Measurements from ENCODE around the gene GARNL3.

The GARNL3 gene

DNA sequence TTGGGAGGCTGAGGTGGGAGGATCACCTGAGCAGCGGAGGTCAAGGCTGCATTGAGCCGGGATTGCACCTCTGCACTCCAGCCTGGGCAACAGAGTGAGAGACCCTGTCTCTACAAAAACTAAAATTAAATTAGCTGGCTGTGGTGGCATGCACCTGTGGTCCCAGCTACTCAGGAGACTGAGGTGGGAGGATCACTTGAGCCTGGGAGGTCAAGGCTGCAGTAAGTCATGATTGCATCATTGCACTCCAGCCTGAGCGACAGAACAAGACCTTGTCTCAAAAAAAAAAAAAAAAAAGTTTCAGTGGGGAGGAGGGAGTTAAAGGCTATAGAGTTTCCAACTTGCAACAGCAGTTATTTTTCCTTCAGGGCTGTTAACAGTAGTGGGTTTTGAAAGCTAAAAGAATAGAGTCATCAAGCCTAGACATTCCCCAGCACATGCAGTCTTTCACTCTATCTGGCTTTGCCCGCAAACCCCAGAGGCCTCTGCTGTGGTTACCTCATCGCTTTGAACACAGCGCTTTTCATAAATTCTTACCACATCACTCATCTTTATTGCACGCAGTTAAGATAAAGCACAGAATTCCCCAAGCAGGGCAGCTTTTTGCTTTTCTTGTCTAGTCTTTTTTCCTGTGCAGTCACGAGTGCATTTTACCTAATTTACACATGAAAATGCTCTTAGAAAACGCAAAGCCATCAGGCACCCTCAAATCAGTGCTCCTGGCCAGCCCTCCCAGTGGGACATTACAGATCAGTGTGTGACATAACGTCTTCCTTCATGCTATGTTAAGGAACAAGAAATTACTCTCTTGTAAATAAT, 123.7 kb downstream of the GARNL3 start:
- TF ChIP-seq, protein P1, sequence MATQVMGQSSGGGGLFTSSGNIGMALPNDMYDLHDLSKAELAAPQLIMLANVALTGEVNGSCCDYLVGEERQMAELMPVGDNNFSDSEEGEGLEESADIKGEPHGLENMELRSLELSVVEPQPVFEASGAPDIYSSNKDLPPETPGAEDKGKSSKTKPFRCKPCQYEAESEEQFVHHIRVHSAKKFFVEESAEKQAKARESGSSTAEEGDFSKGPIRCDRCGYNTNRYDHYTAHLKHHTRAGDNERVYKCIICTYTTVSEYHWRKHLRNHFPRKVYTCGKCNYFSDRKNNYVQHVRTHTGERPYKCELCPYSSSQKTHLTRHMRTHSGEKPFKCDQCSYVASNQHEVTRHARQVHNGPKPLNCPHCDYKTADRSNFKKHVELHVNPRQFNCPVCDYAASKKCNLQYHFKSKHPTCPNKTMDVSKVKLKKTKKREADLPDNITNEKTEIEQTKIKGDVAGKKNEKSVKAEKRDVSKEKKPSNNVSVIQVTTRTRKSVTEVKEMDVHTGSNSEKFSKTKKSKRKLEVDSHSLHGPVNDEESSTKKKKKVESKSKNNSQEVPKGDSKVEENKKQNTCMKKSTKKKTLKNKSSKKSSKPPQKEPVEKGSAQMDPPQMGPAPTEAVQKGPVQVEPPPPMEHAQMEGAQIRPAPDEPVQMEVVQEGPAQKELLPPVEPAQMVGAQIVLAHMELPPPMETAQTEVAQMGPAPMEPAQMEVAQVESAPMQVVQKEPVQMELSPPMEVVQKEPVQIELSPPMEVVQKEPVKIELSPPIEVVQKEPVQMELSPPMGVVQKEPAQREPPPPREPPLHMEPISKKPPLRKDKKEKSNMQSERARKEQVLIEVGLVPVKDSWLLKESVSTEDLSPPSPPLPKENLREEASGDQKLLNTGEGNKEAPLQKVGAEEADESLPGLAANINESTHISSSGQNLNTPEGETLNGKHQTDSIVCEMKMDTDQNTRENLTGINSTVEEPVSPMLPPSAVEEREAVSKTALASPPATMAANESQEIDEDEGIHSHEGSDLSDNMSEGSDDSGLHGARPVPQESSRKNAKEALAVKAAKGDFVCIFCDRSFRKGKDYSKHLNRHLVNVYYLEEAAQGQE (IDR thresholded peaks at IDR 0.05; ENCODE audit: insufficient read depth in 1 of 2, low read depth in 2 of 2, low read length in 2 of 2), result no peak
- TF ChIP-seq FOXP2 (optimal IDR thresholded peaks at IDR 0.05; ENCODE audit: borderline replicate concordance, extremely low read depth, extremely low read length, insufficient read depth) (no peak), SIN3A (IDR thresholded peaks at IDR 0.05; ENCODE audit: borderline replicate concordance, insufficient read depth, low read length) (no peak), POLR2AphosphoS5 (IDR thresholded peaks at IDR 0.05; ENCODE audit: low read depth, low read length) (no peak), TAF1 (IDR thresholded peaks at IDR 0.05; ENCODE audit: borderline replicate concordance, insufficient read depth, low read length) (no peak)

DNA sequence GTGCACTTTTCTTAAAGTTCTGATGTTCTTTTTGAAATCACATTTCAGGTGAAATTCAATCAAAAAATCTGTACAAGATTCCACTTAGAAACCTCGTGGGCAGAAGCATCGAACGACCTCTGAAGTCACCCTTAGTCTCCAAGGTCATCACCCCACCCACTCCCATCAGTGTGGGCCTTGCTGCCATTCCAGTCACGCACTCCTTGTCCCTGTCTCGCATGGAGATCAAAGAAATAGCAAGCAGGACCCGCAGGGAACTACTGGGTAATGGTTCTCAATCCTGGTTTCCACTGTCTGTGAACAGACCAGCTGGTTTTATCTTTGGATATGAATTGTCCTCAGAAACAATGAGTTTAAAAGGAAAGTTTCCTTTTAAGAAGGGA, 124.3 kb downstream of the GARNL3 start:
- TF ChIP-seq POLR2AphosphoS5 (IDR thresholded peaks at IDR 0.05; ENCODE audit: low read depth, low read length) (no peak), FOXP2 (optimal IDR thresholded peaks at IDR 0.05; ENCODE audit: borderline replicate concordance, extremely low read depth, extremely low read length, insufficient read depth) (no peak), TAF1 (IDR thresholded peaks at IDR 0.05; ENCODE audit: borderline replicate concordance, insufficient read depth, low read length) (no peak), SIN3A (IDR thresholded peaks at IDR 0.05; ENCODE audit: borderline replicate concordance, insufficient read depth, low read length) (no peak)
- TF ChIP-seq, protein P1 (IDR thresholded peaks at IDR 0.05; ENCODE audit: insufficient read depth in 1 of 2, low read depth in 2 of 2, low read length in 2 of 2), result no peak

DNA sequence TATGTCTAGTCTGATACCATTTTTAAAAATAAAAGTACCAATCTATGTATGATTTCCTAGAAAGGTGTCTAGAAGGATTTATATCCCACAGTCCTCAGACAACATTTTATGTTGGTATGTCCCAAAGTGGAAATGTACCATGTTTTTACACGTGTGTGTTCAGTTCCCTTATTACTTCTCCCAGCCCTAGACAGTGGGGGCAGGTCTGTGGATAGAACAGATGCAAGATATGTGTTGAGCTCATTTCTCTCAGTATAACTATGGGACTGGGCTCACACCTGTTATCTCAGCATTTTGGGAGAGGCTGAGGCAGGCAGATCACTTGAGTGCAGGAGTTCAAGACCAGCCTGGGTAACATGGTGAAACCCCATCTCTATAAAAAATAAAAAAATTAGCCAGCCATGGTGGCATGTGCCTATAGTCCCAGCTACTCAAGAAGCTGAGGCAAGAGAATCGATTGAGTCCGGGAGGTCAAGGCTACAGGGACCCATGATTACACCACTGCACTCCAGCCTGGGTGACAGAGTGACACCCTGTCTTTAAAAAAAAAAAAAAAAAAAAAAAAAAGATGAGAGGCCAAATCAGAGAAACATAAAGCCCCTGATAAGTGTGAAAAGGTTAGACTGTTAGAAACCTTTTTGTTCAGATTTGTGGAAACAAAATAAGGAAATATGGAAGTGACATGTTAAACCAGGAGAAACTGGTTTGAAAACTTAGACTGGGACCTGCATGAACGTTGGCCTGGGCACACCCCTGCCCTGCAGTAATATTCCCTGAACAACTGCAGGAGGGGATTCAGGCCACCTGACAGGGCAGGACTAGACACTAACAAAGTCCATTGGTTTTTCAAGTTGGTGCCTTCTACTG, 125.0 kb downstream of the GARNL3 start:
- TF ChIP-seq SIN3A (IDR thresholded peaks at IDR 0.05; ENCODE audit: borderline replicate concordance, insufficient read depth, low read length) (no peak), TAF1 (IDR thresholded peaks at IDR 0.05; ENCODE audit: borderline replicate concordance, insufficient read depth, low read length) (no peak), FOXP2 (optimal IDR thresholded peaks at IDR 0.05; ENCODE audit: borderline replicate concordance, extremely low read depth, extremely low read length, insufficient read depth) (no peak), POLR2AphosphoS5 (IDR thresholded peaks at IDR 0.05; ENCODE audit: low read depth, low read length) (no peak)
- TF ChIP-seq, protein P1 (IDR thresholded peaks at IDR 0.05; ENCODE audit: insufficient read depth in 1 of 2, low read depth in 2 of 2, low read length in 2 of 2), result no peak

DNA sequence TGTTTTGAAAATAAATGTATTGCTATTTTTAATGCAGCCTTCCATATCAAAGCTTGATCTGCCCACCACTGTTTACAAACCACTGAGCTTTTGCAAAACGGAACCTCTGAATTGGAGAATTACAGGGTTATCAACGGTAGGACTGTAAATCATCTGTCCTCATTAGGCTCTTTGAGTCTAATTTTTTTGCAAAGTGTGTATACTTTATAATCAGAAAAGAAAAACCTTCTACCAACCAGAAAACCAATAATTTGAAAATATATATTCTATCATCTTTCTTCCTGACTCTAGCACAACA, 125.6 kb downstream of the GARNL3 start:
- no peak for TF ChIP-seq FOXP2 (optimal IDR thresholded peaks at IDR 0.05; ENCODE audit: borderline replicate concordance, extremely low read depth, extremely low read length, insufficient read depth)
- TF ChIP-seq, protein P1 (IDR thresholded peaks at IDR 0.05; ENCODE audit: insufficient read depth in 1 of 2, low read depth in 2 of 2, low read length in 2 of 2), result no peak
- TF ChIP-seq POLR2AphosphoS5 (IDR thresholded peaks at IDR 0.05; ENCODE audit: low read depth, low read length), result no peak
- no peak for TF ChIP-seq TAF1 (IDR thresholded peaks at IDR 0.05; ENCODE audit: borderline replicate concordance, insufficient read depth, low read length)
- no peak for TF ChIP-seq SIN3A (IDR thresholded peaks at IDR 0.05; ENCODE audit: borderline replicate concordance, insufficient read depth, low read length)

Data from PFSK-1 (cell line).